WTC11 (cell line): Measurements from ENCODE around the gene ANGEL2.

ENCODE experiments used
- CREB1 ChIP-seq: sonication (generic); formaldehyde crosslinking; IDR thresholded peaks from 2 replicates; pipeline ENCODE4 v1.8.0; 2023; ENCODE audit warnings: mild to moderate bottlenecking, missing genetic modification reagents
- FOXK1 ChIP-seq: sonication (generic); formaldehyde crosslinking; IDR thresholded peaks from 2 replicates; pipeline ENCODE4 v1.8.0; 2022; ENCODE audit warnings: mild to moderate bottlenecking, moderate library complexity, missing genetic modification reagents
- JUN ChIP-seq: sonication (generic); formaldehyde crosslinking; IDR thresholded peaks from 2 replicates; pipeline ENCODE4 v1.8.0; 2023; ENCODE audit warnings: mild to moderate bottlenecking, missing genetic modification reagents
- KAT7 ChIP-seq: sonication (generic); formaldehyde crosslinking; IDR thresholded peaks from 2 replicates; pipeline ENCODE4 v1.8.1; 2023; ENCODE audit warnings: missing genetic modification reagents, mild to moderate bottlenecking, borderline replicate concordance
- ZBTB21 ChIP-seq: sonication (generic); formaldehyde crosslinking; IDR thresholded peaks from 2 replicates; pipeline ENCODE4 v1.8.1; 2023; ENCODE audit warnings: mild to moderate bottlenecking, missing genetic modification reagents, borderline replicate concordance
- TF ChIP-seq, protein P1 (sequence below): fragments of 200-600 bp; IDR thresholded peaks from 2 replicates; pipeline ENCODE4 v1.8.0; 2022; ENCODE audit warnings: antibody characterized with exemption
- TF ChIP-seq, protein P2 (sequence below): sonication (generic); formaldehyde crosslinking; IDR thresholded peaks from 2 replicates; pipeline ENCODE4 v1.8.1; 2022; ENCODE audit warnings: low read depth, missing genetic modification reagents, borderline replicate concordance
- TF ChIP-seq, protein P3 (sequence below): sonication (generic); formaldehyde crosslinking; IDR thresholded peaks from 2 replicates; pipeline ENCODE4 v1.8.0; 2022; ENCODE audit warnings: mild to moderate bottlenecking, missing genetic modification reagents
- TF ChIP-seq, protein P4 (sequence below): sonication (generic); formaldehyde crosslinking; IDR thresholded peaks from 2 replicates; pipeline ENCODE4 v1.8.0; 2022; ENCODE audit warnings: mild to moderate bottlenecking, missing genetic modification reagents

DNA sequence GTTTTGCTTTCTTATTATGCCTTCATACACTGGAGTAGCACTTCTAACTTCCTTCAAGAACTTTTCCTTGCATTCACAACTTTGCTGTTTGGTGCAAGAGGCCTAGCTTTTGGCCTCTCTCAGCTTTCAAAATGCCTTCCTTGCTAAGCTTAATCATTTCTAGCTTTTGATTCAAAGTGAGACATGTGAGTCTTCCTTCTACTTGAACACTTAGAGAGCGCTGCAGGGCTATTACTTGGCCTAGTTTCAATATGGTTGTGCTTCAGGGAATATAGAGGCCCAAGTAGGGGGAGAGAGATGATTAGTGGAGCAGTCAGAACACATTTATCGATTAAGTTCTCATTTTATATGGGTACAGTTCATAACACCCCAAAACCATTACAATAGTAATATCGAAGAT, 12.4 kb downstream of the ANGEL2 start:
- TF ChIP-seq FOXK1 (CRISPR knock-in tag), result no peak
- TF ChIP-seq, protein P1, sequence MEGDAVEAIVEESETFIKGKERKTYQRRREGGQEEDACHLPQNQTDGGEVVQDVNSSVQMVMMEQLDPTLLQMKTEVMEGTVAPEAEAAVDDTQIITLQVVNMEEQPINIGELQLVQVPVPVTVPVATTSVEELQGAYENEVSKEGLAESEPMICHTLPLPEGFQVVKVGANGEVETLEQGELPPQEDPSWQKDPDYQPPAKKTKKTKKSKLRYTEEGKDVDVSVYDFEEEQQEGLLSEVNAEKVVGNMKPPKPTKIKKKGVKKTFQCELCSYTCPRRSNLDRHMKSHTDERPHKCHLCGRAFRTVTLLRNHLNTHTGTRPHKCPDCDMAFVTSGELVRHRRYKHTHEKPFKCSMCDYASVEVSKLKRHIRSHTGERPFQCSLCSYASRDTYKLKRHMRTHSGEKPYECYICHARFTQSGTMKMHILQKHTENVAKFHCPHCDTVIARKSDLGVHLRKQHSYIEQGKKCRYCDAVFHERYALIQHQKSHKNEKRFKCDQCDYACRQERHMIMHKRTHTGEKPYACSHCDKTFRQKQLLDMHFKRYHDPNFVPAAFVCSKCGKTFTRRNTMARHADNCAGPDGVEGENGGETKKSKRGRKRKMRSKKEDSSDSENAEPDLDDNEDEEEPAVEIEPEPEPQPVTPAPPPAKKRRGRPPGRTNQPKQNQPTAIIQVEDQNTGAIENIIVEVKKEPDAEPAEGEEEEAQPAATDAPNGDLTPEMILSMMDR, result no peak
- TF ChIP-seq, protein P2, sequence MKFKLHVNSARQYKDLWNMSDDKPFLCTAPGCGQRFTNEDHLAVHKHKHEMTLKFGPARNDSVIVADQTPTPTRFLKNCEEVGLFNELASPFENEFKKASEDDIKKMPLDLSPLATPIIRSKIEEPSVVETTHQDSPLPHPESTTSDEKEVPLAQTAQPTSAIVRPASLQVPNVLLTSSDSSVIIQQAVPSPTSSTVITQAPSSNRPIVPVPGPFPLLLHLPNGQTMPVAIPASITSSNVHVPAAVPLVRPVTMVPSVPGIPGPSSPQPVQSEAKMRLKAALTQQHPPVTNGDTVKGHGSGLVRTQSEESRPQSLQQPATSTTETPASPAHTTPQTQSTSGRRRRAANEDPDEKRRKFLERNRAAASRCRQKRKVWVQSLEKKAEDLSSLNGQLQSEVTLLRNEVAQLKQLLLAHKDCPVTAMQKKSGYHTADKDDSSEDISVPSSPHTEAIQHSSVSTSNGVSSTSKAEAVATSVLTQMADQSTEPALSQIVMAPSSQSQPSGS (CRISPR knock-in tag), result no peak
- TF ChIP-seq CREB1 (CRISPR knock-in tag), result no peak
- no peak for TF ChIP-seq KAT7 (CRISPR knock-in tag)
- TF ChIP-seq, protein P3, sequence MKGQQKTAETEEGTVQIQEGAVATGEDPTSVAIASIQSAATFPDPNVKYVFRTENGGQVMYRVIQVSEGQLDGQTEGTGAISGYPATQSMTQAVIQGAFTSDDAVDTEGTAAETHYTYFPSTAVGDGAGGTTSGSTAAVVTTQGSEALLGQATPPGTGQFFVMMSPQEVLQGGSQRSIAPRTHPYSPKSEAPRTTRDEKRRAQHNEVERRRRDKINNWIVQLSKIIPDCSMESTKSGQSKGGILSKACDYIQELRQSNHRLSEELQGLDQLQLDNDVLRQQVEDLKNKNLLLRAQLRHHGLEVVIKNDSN (CRISPR knock-in tag), result no peak
- TF ChIP-seq, protein P4, sequence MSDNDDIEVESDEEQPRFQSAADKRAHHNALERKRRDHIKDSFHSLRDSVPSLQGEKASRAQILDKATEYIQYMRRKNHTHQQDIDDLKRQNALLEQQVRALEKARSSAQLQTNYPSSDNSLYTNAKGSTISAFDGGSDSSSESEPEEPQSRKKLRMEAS (CRISPR knock-in tag), result no peak
- no peak for TF ChIP-seq JUN
- TF ChIP-seq ZBTB21 (CRISPR knock-in tag), result no peak
